K562 (cell line): Measurements from ENCODE around the gene NAT14. TPM values are rescaled to one million over a fixed set of nuclear protein-coding genes. Genes with fewer than 3 reads are reported as not detected.
A peak's percentile ranks its signal among the peaks of the same experiment; 100 is the strongest.

Experiments
- BMI1 ChIP-seq: fragments of 150-350 bp; IDR thresholded peaks from 2 replicates; pipeline ENCODE4 v1.6.1; 2014; ENCODE audit warnings: low read length
- DNMT1 ChIP-seq: fragments of 450-650 bp; IDR thresholded peaks from 2 replicates; pipeline ENCODE4 v1.6.1; 2016; ENCODE audit warnings: antibody characterized with exemption, mild to moderate bottlenecking
- KAT8 ChIP-seq: fragments of 450-650 bp; IDR thresholded peaks from 2 replicates; pipeline ENCODE4 v1.6.1; 2016; ENCODE audit warnings: low read depth, mild to moderate bottlenecking
- KLF1 ChIP-seq: fragments of 450-650 bp; IDR thresholded peaks from 2 replicates; pipeline ENCODE4 v1.6.1; 2016; ENCODE audit warnings: missing genetic modification characterization, missing compliant biosample characterization
- KLF13 ChIP-seq: fragments of 450-650 bp; IDR thresholded peaks from 2 replicates; pipeline ENCODE4 v1.6.1; 2016; ENCODE audit warnings: missing genetic modification characterization, low read depth, mild to moderate bottlenecking, missing compliant biosample characterization, moderate library complexity, borderline replicate concordance
- PML ChIP-seq: IDR thresholded peaks from 2 replicates; pipeline ENCODE4 v1.6.1; 2012; ENCODE audit warnings: low read length, inconsistent platforms
- SMARCA5 ChIP-seq: fragments of 450-650 bp; IDR thresholded peaks from 2 replicates; pipeline ENCODE4 v1.6.1; 2016
- ZKSCAN8 ChIP-seq: fragments of 200-800 bp; sonication (Bioruptor generic); IDR thresholded peaks from 2 replicates; pipeline ENCODE4 v1.6.1; 2016; ENCODE audit warnings: missing genetic modification characterization, missing compliant biosample characterization
- ZNF12 ChIP-seq: sonication (generic); formaldehyde crosslinking; IDR thresholded peaks from 2 replicates; pipeline ENCODE4 v1.4.0; 2020; ENCODE audit warnings: mild to moderate bottlenecking, missing genetic modification reagents
- ZNF239 ChIP-seq: fragments of 250-450 bp; sonication (Bioruptor Pico); IDR thresholded peaks from 2 replicates; pipeline ENCODE4 v1.4.0; 2020; ENCODE audit warnings: mild to moderate bottlenecking
- polyA plus RNA-seq, 8 experiments: library from polyadenylated mRNA; depleted of rRNA in 4 of 8; stranded (reverse) in 5 of 8; unstranded in 3 of 8; fragments of >200 nt; fragmentation: Nextera tagmentation in 2 of 8; fragmentation: Illumina TruSeq in 1 of 8; extraction: Ambion mirVana in 2 of 8; extraction: Trizol in 1 of 8; gene quantifications; 2 replicates each; pipeline versions ENCODE4 v1.2.1 to v1.2.3, GENCODE V29; 2011 to 2014; ENCODE audit warnings: inconsistent platforms in 1 of 8, missing spikeins in 1 of 8
- total RNA-seq, 7 experiments: library from RNA; depleted of rRNA in 6 of 7; stranded (reverse); fragments of >200 nt in 6 of 7; fragmentation: Illumina TruSeq in 2 of 7; extraction: Trizol in 2 of 7; gene quantifications; 2 replicates each; pipeline versions ENCODE4 v1.2.1 to v1.2.3, GENCODE V29; 2011 to 2021; ENCODE audit warnings: low replicate concordance in 1 of 7
- TF ChIP-seq, protein P1 (sequence below): fragments of 250-450 bp; sonication (Bioruptor Pico); IDR thresholded peaks from 2 replicates; pipeline ENCODE4 v1.8.0; 2022; ENCODE audit warnings: inconsistent platforms
- TF ChIP-seq, protein P2 (sequence below), 2 experiments: fragments of 450-650 bp; IDR thresholded peaks; 2 replicates each; pipeline ENCODE4 v1.6.1; 2018; ENCODE audit warnings: mild to moderate bottlenecking in 2 of 2, low read depth in 1 of 2; ENCODE audit not compliant: partially characterized antibody in 2 of 2

Gene NAT14
- total and polyA plus RNA-seq, 9 of the 15 experiments (the other 6 are each of a cell fraction or from before 2014, with no cell fraction given) = 2.4 to 77.0 (median 26.7) TPM

DNA sequence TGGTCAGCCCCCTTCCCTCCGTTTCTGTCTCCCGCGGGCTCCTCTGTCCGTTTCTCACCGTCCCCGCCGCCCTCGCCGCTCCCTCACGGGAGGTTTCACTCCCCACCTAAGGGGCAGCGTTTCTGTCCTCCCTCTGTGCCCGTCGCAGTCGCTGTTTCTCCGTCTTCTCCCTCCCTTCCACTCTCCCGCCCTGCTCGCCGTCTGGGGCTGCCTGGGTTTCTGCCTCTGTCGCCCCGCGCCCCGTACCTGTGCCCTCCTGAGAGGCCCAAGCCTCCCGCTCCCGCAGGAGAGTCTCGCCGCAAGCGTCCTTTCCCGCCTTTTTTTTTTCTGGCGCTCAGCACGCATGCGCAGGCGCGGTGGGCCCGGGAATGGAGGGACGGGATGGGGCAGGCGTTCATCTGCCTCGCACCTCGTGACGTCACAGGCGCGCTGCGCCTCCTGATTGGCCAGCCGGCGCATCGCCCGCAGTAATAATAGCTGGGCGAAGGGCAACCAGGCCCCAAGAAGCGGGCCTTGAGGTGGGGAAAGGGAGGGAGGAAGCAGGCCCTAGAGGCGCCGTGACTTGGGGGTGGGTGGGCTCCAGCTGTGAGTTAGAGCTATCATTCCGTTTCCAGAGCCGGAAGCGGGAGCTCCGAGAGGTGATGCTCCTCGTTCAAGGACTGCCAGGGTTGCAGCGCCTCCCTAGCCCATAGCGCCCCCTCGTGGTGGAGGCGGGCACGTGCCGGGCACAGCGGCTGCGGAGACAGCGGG lies 18.7 kb downstream of the NAT14 start (continued):
- TF ChIP-seq KLF13 (tag) (no peak), ZNF239 (no peak), ZNF12 (0 out of 2 replicates have a peak, but pooled peaks have one; percentile 56), KLF1 (no peak), SMARCA5 (no peak), BMI1 (no peak), ZKSCAN8 (CRISPR knock-in tag) (no peak), PML (no peak), KAT8 (no peak), DNMT1 (no peak)
- TF ChIP-seq, protein P1, sequence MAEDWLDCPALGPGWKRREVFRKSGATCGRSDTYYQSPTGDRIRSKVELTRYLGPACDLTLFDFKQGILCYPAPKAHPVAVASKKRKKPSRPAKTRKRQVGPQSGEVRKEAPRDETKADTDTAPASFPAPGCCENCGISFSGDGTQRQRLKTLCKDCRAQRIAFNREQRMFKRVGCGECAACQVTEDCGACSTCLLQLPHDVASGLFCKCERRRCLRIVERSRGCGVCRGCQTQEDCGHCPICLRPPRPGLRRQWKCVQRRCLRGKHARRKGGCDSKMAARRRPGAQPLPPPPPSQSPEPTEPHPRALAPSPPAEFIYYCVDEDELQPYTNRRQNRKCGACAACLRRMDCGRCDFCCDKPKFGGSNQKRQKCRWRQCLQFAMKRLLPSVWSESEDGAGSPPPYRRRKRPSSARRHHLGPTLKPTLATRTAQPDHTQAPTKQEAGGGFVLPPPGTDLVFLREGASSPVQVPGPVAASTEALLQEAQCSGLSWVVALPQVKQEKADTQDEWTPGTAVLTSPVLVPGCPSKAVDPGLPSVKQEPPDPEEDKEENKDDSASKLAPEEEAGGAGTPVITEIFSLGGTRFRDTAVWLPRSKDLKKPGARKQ (CRISPR knock-in tag) = peak; percentile 95
- TF ChIP-seq, protein P2, sequence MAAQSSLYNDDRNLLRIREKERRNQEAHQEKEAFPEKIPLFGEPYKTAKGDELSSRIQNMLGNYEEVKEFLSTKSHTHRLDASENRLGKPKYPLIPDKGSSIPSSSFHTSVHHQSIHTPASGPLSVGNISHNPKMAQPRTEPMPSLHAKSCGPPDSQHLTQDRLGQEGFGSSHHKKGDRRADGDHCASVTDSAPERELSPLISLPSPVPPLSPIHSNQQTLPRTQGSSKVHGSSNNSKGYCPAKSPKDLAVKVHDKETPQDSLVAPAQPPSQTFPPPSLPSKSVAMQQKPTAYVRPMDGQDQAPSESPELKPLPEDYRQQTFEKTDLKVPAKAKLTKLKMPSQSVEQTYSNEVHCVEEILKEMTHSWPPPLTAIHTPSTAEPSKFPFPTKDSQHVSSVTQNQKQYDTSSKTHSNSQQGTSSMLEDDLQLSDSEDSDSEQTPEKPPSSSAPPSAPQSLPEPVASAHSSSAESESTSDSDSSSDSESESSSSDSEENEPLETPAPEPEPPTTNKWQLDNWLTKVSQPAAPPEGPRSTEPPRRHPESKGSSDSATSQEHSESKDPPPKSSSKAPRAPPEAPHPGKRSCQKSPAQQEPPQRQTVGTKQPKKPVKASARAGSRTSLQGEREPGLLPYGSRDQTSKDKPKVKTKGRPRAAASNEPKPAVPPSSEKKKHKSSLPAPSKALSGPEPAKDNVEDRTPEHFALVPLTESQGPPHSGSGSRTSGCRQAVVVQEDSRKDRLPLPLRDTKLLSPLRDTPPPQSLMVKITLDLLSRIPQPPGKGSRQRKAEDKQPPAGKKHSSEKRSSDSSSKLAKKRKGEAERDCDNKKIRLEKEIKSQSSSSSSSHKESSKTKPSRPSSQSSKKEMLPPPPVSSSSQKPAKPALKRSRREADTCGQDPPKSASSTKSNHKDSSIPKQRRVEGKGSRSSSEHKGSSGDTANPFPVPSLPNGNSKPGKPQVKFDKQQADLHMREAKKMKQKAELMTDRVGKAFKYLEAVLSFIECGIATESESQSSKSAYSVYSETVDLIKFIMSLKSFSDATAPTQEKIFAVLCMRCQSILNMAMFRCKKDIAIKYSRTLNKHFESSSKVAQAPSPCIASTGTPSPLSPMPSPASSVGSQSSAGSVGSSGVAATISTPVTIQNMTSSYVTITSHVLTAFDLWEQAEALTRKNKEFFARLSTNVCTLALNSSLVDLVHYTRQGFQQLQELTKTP (IDR thresholded peaks at IDR 0.05; ENCODE audit: low read depth in 1 of 2, partially characterized antibody in 2 of 2) = no peak
- TF ChIP-seq, all 486 proteins: peak for 159
